Activated CD8-positive, alpha-beta memory T cell treated with anti-CD3 and anti-CD28 coated beads for 4 hours (primary cell): ENCODE data around the gene LSM14A.
A peak's percentile ranks its signal among the peaks of the same experiment; 100 is the strongest.
"Not testable (repeated sequence)": the region's sequence is repeated elsewhere in the genome, so short reads cannot be mapped to it uniquely, and the experiment has no call there.

Experiments
- DNase-seq, 2 donors: peaks; one replicate each; pipeline ENCODE4 v3.0.0-alpha.2; 2020; ENCODE audit warnings: low read depth in 2 of 2

Gene LSM14A

GRCh38 chr19:34228762-34229161 lies 56.5 kb downstream of the LSM14A start:
- DNase-seq: no peak

GRCh38 chr19:34229721-34230120 lies 57.4 kb downstream of the LSM14A start:
- DNase-seq: no peak

GRCh38 chr19:34230820-34231219 lies 58.5 kb downstream of the LSM14A start:
- DNase-seq: no peak

- no peak for DNase-seq
These were observed 59.1 kb downstream of the LSM14A start for GRCh38 chr19:34231439-34231838.

- no peak for DNase-seq
These were observed 60.5 kb downstream of the LSM14A start for GRCh38 chr19:34232566-34233481.

- no peak for DNase-seq
These were observed 63.2 kb downstream of the LSM14A start for GRCh38 chr19:34235425-34235940.

GRCh38 chr19:34236035-34236987 lies 64.0 kb downstream of the LSM14A start:
- DNase-seq: no peak

GRCh38 chr19:34237283-34237682 lies 65.0 kb downstream of the LSM14A start:
- no peak for DNase-seq

GRCh38 chr19:34237939-34238338 lies 65.6 kb downstream of the LSM14A start:
- DNase-seq: no peak

- no peak for DNase-seq
These were observed 69.4 kb downstream of the LSM14A start for GRCh38 chr19:34241513-34242337.

- not testable (repeated sequence) for DNase-seq
These were observed 71.0 kb downstream of the LSM14A start for GRCh38 chr19:34243138-34243875.

GRCh38 chr19:34243876-34244578 lies 71.7 kb downstream of the LSM14A start:
- no peak for DNase-seq

GRCh38 chr19:34244611-34245299 lies 72.5 kb downstream of the LSM14A start:
- DNase-seq: no peak

GRCh38 chr19:34246340-34246739 lies 74.0 kb downstream of the LSM14A start:
- no peak for DNase-seq

GRCh38 chr19:34248941-34249340 lies 76.6 kb downstream of the LSM14A start:
- DNase-seq: no peak

GRCh38 chr19:34253167-34253566 lies 80.9 kb downstream of the LSM14A start:
- not testable (repeated sequence) for DNase-seq

GRCh38 chr19:34253681-34254045 lies 81.4 kb downstream of the LSM14A start:
- not testable (repeated sequence) for DNase-seq

GRCh38 chr19:34254046-34254697 lies 81.9 kb downstream of the LSM14A start, which contains the start of gene GARRE1:
GARRE1 (plus strand) TSS chr19:34254554; CDS start chr19:34300474, 45,920 bp downstream.
- peak; percentile 61 to 68 for DNase-seq
